HepG2 (cell line): Measurements from ENCODE around the gene CCDC192. TPM values are rescaled to one million over a fixed set of nuclear protein-coding genes. Genes with fewer than 3 reads are reported as not detected.

Experiments used
- ATAC-seq: fragments of 200-7000 bp; cut with Tn5 transposase; 3 replicates; pipeline ENCODE4 v1.9.1; 2020; ENCODE audit warnings: mild to moderate bottlenecking, moderate library complexity
- BruUV-seq: library from RNA; stranded (reverse); fragments of 400-500 nt; replicated peaks from 2 replicates; lab custom pipeline; 2021; lab: Mats Ljungman, UMichigan
- CTCF ChIA-PET: fragments of 300-600 bp; formaldehyde crosslinking; extraction: SDS; loops from one replicate; lab custom pipeline; 2021; ENCODE audit warnings: low total read pairs, inconsistent platforms, low intra/inter-chr PET ratio; lab: Yijun Ruan, JAX
- POLR2A ChIA-PET: fragments of 350-600 bp; sonication (Branson Sonifier 250); formaldehyde crosslinking; loops from one replicate; lab custom pipeline; 2020; ENCODE audit warnings: antibody characterized with exemption, inconsistent platforms; lab: Yijun Ruan, JAX
- DNase-seq: peaks from one replicate; pipeline ENCODE4 v3.0.0-alpha.2; 2015; ENCODE audit warnings: low spot score
- FAIRE-seq: peaks from 3 replicates; lab custom pipeline; 2011; peaks lifted over from hg19 to GRCh38; lab: Jason Lieb, UNC
- H2AFZ ChIP-seq: one replicate; pipeline ENCODE4 v1.6.1; 2011; ENCODE audit warnings: low read length, inconsistent platforms
- H3K27ac ChIP-seq: fragments of 300-600 bp; 3 replicates; pipeline ENCODE4 v1.8.0; 2011; ENCODE audit warnings: mixed run types, mild to moderate bottlenecking, mixed read lengths, low read length, inconsistent platforms; ENCODE audit not compliant: insufficient read depth; ENCODE audit errors: extremely low read length
- H3K27me3 ChIP-seq, 2 experiments: fragments of 200-600 bp in 1 of 2; 2 replicates in 1 of 2; 3 replicates in 1 of 2; pipeline versions ENCODE4 v1.6.0 to v1.8.0; 2011; ENCODE audit warnings: low read length in 2 of 2, mild to moderate bottlenecking in 2 of 2, moderate library complexity in 2 of 2, inconsistent platforms in 1 of 2; ENCODE audit not compliant: insufficient read depth in 2 of 2, control insufficient read depth in 1 of 2
- H3K36me3 ChIP-seq, 2 experiments: fragments of 200-600 bp in 1 of 2; replicated peaks in 1 of 2; 2 replicates in 1 of 2; 3 replicates in 1 of 2; pipeline versions ENCODE4 v1.5.1 to v1.8.0; 2011; ENCODE audit warnings: low read length in 2 of 2, inconsistent platforms in 1 of 2; ENCODE audit not compliant: insufficient read depth in 2 of 2, control insufficient read depth in 1 of 2
- H3K4me1 ChIP-seq: 2 replicates; pipeline ENCODE4 v1.5.1; 2012; ENCODE audit warnings: low read length, inconsistent platforms; ENCODE audit not compliant: insufficient read depth
- H3K4me2 ChIP-seq: 2 replicates; pipeline ENCODE4 v1.6.0; 2011; ENCODE audit warnings: low read depth, low read length, inconsistent platforms
- H3K4me3 ChIP-seq, 3 experiments: fragments of 200-600 bp in 1 of 3; sonication (generic), shearing (Covaris generic) in 1 of 3; replicated peaks in 1 of 3; 2 replicates each; pipeline ENCODE4 v1.5.1; 2011 to 2016; ENCODE audit warnings: low read length in 3 of 3, inconsistent platforms in 2 of 3, low read depth in 2 of 3, mild to moderate bottlenecking in 2 of 3, control low read depth in 1 of 3, mixed read lengths in 1 of 3; ENCODE audit not compliant: insufficient read depth in 1 of 3
- H3K79me2 ChIP-seq: one replicate; pipeline ENCODE4 v1.6.1; 2011; ENCODE audit warnings: low read length, inconsistent platforms; ENCODE audit not compliant: insufficient read depth
- H3K9ac ChIP-seq: 2 replicates; pipeline ENCODE4 v1.6.0; 2011; ENCODE audit warnings: mild to moderate bottlenecking, low read depth, low read length, inconsistent platforms; ENCODE audit not compliant: insufficient read depth
- H3K9me3 ChIP-seq: 2 replicates; pipeline ENCODE4 v1.5.1; 2012; ENCODE audit warnings: mild to moderate bottlenecking, low read length
- H4K20me1 ChIP-seq: 2 replicates; pipeline ENCODE4 v1.6.0; 2011; ENCODE audit warnings: inconsistent platforms, mild to moderate bottlenecking, low read length, moderate library complexity; ENCODE audit not compliant: insufficient read depth
- NONO ChIP-seq, 2 experiments: fragments of 450-650 bp in 1 of 2; sonication (generic) in 1 of 2; formaldehyde crosslinking in 1 of 2; IDR thresholded peaks in 1 of 2; conservative IDR thresholded peaks in 1 of 2; 2 replicates each; pipeline versions ENCODE4 v1.6.1 to v1.8.0; 2017 to 2022; ENCODE audit warnings: mild to moderate bottlenecking in 1 of 2, missing genetic modification reagents in 1 of 2, moderate library complexity in 1 of 2
- NPAS2 ChIP-seq: sonication (generic); formaldehyde crosslinking; IDR thresholded peaks from 2 replicates; pipeline ENCODE4 v1.8.0; 2022; ENCODE audit warnings: mild to moderate bottlenecking, missing genetic modification reagents, borderline replicate concordance
- TRAFD1 ChIP-seq: sonication (generic); formaldehyde crosslinking; IDR thresholded peaks from 2 replicates; pipeline ENCODE4 v1.5.1; 2020; ENCODE audit warnings: missing genetic modification reagents, mild to moderate bottlenecking, borderline replicate concordance
- ZBTB37 ChIP-seq: sonication (generic); formaldehyde crosslinking; IDR thresholded peaks from 2 replicates; pipeline ENCODE4 v1.4.0; 2020; ENCODE audit warnings: mild to moderate bottlenecking, missing genetic modification reagents
- WGBS: methylation state at CpG from one replicate; pipeline ENCODE4 v1.1.6; 2017; ENCODE audit warnings: low lambda C conversion rate; 5-methylcytosine and 5-hydroxymethylcytosine counted together
- in situ Hi-C: cut with HindIII; loops from 2 replicates; pipeline ENCODE4 v1.10.0; 2017; ENCODE audit warnings: low pct_unique_long_range_greater_than_20kb; ENCODE audit not compliant: extremely low pct_ligation_motif_present
- intact Hi-C: fragments of 100-400 bp; cut with micrococcal nuclease; formaldehyde crosslinking; loops from one replicate; pipeline ENCODE4 v1.10.0; 2022; ENCODE audit not compliant: unreplicated experiment
- polyA plus RNA-seq, 8 experiments: library from polyadenylated mRNA; depleted of rRNA in 3 of 8; stranded (reverse) in 7 of 8; unstranded in 1 of 8; fragments of >200 nt; fragmentation: Illumina TruSeq in 4 of 8; extraction: Trizol in 4 of 8; gene quantifications; 2 replicates each; pipeline versions ENCODE4 v1.2.1 to v1.2.3, GENCODE V29; 2011 to 2016; ENCODE audit warnings: low read depth in 4 of 8, missing spikeins in 1 of 8, mixed read lengths in 1 of 8; ENCODE audit not compliant: insufficient read depth in 1 of 8
- total RNA-seq, 5 experiments: library from RNA; depleted of rRNA; stranded (reverse); fragments of >200 nt; fragmentation: Illumina TruSeq; extraction: Trizol; gene quantifications; 2 replicates each; pipeline ENCODE4 v1.2.3, GENCODE V29; 2016; ENCODE audit warnings: low read depth in 1 of 5

The CCDC192 gene
- total and polyA plus RNA-seq, 2 of the 13 experiments (the other 11 are each of a cell fraction or from before 2014, with no cell fraction given), result not detected

- BruUV-seq, result no TSS peak
- Histone ChIP-seq H2AFZ (no peak overlapping the region), H3K27ac (no peak overlapping the region), H3K4me2 (no peak overlapping the region), H3K27me3 (no peaks in the 10 kb centered on the region), H3K4me3 (no peak overlapping the region), H3K4me1 (no peaks in the 10 kb centered on the region), H3K79me2 (no peaks in the 10 kb centered on the region), H3K9me3 (no peaks in the 10 kb centered on the region), H3K9ac (no peak overlapping the region), H3K36me3 (no peaks in the 10 kb centered on the region), H4K20me1 (no peaks in the 10 kb centered on the region)
- ATAC-seq (no peak), FAIRE-seq (no peak), DNase-seq (no peak)
- ChIA-PET CTCF (no interaction called here), POLR2A (no interaction called here)
- intact Hi-C loops, result no loop called here
- TF ChIP-seq ZBTB37 (CRISPR knock-in tag) (no peak), NPAS2 (CRISPR knock-in tag) (no peak), TRAFD1 (CRISPR knock-in tag) (no peak), NONO (IDR thresholded peaks at IDR 0.05) (no peak), NONO (CRISPR knock-in tag; conservative IDR thresholded peaks at IDR 0.05) (no peak)
- 0% methylated on average over 1 of the region's 1 CpG for WGBS
- in situ Hi-C loops, result no loop called here
These were observed 29.8 kb downstream of the CCDC192 start for GRCh38 chr5:127732963-127733362.
